Testis (tissue), 2 donors: ENCODE measurements around the gene PTPRN2.

Experiments used
- POLR2A ChIP-seq: fragments of 450-650 bp; IDR thresholded peaks from one replicate; pipeline ENCODE4 v1.6.1; 2017; ENCODE audit warnings: antibody characterized with exemption, mild to moderate bottlenecking, moderate library complexity
- TF ChIP-seq, protein P1 (sequence below), 3 experiments: fragments of 450-650 bp in 2 of 3; fragments of 200-600 bp in 1 of 3; sonication (generic) in 1 of 3; IDR thresholded peaks; one replicate each; pipeline ENCODE4 v1.5.1; 2016 to 2019; ENCODE audit warnings: antibody characterized with exemption in 3 of 3, mild to moderate bottlenecking in 2 of 3, moderate library complexity in 1 of 3

DNA sequence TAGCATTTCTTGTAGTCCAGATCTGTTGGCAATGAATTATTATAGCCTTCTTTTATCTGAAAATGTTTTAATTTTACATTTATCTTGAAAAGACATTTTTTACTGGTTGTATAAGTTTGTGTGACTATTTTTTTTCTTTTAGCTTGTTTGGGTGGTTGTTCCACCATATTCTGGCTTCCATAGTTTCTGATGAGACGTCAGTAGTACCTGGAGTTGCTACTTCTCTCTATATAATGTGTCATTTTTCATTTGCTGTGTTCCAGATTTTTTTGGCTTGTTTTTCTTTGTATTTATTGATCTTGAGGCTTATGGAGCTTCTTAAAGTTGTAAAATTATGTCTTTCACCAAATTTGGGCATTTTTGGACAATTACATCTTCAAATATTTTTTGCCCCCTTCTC, 1082.0 kb downstream of the PTPRN2 start:
- no peak for TF ChIP-seq POLR2A
- TF ChIP-seq, protein P1, sequence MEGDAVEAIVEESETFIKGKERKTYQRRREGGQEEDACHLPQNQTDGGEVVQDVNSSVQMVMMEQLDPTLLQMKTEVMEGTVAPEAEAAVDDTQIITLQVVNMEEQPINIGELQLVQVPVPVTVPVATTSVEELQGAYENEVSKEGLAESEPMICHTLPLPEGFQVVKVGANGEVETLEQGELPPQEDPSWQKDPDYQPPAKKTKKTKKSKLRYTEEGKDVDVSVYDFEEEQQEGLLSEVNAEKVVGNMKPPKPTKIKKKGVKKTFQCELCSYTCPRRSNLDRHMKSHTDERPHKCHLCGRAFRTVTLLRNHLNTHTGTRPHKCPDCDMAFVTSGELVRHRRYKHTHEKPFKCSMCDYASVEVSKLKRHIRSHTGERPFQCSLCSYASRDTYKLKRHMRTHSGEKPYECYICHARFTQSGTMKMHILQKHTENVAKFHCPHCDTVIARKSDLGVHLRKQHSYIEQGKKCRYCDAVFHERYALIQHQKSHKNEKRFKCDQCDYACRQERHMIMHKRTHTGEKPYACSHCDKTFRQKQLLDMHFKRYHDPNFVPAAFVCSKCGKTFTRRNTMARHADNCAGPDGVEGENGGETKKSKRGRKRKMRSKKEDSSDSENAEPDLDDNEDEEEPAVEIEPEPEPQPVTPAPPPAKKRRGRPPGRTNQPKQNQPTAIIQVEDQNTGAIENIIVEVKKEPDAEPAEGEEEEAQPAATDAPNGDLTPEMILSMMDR (IDR thresholded peaks at IDR 0.05), result no peak
